ENCODE results near the gene TRAPPC2L.

The TRAPPC2L gene

DNA sequence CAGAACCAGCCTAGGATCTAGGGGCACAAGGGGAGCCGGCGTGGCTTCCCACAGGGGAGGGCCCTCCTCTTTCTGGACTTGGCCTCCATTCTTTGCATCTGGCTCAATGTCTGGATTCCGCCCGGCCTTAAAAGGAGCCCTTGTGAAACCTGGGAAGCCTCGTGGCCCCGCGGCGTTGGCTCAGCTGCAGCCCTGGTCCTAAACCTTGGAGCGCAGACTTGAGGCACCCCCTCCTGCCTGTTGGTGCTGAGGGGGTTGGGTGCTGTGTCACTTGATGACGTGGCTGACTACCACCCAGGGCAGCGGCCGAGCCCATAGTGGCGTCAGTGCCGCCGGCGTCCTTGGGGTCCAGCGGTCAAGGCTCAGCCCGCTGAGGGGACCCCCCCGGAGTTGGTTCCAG lies 4.4 kb downstream of the TRAPPC2L start:
- ATAC-seq = no peak
- DNase-seq = no peak

DNA sequence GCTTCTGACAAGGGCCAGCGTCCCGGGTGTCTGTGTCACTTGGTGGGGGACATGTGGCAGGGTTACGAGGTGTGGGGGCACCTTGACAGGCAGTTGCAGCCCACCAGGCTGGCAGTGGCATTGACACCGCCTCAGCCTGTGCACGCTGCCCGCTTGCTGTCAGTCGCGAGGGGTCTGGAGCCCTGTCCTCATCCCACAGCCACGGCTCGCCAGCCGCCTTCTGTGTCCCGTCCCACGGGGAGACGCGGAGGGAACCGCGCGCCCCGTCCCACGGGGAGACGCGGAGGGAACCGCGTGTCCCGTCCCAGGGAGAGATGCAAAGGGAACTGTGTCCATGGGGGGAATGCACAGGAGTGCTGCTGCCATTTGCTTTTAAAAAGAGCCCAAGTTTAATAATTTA lies 6.0 kb downstream of the TRAPPC2L start:
- ATAC-seq (no peak), DNase-seq (no peak)

DNA sequence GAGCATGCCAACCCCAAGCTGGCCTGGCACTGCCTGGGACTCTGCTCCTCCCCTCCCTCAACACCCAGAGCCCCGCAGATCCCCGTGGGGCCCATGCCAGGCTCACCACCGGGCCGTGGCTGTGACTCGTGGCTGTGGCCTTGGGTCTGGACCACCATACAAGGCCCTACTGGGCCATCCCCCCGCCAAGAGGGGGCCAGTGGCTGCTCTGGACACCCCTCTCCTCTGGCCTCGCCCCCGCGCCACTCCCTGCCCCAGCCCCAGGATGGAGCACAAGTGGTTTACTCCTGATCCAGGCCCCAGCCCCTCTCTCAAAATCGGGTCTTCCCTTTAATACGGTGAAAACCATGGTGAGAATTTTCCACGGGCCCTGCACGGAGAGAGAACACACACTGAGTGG lies 6.5 kb downstream of the TRAPPC2L start:
- ATAC-seq (no peak), DNase-seq (no peak)

DNA sequence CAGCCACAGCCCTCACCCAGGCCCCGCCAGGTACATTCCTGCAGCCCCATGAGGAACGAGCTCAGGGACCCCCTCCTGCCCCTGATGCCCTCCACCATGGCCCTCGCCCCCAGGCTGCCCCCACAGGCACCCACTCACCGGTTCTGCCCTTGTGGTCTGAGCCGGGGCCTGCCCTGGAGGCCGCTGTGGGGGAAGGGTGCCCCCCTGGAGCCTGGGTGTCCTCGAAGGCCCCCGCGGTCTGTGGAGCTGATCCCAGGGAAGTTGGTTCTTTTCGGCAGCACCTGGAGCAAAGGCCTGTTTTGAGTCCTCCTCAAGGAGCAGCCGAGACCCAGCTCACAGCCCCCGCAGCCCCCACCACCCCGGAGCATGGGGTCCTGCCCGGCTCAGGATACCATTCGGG lies 7.2 kb downstream of the TRAPPC2L start:
- no peak for ATAC-seq
- no peak for DNase-seq

DNA sequence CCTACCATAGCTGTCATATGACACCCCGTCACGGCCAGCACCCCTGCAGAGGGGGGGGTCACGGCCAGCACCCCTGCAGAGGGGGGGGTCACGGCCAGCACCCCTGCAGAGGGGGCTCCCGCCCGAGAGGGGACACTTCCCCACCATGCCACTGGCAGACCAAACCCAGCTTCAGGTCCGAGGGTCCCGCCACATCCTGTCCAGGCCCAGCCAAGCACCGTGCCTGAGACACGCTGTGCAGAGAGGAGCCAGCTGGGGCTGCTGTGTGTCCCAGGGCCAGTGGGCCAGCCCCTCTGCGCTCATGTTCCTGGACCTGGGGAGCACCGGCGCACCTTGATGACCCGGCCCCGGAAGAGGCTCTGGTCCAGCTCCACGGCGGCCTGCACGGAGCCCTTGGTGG lies 7.6 kb downstream of the TRAPPC2L start:
- DNase-seq (no peak), ATAC-seq (no peak)

DNA sequence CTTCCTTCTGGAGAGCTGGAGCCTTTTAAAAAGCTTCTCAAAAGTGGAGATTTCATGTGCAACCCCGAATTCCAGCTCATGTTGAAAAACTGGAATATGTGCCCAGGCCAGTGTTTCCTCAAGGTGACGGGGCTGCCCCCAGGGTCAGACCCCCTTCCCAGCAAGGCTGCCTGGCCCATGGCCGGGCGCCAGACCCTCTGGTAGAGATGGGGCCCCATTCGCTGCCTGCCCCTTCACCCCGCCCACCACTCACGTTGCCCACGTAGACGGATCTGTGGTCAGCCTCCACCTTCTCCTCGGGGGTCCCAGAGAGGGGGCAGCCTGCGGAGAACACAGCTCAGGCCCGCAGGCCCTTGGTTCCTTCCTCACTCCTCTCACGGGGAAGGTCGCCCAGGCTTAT lies 8.4 kb downstream of the TRAPPC2L start:
- ATAC-seq = no peak
- DNase-seq = no peak

DNA sequence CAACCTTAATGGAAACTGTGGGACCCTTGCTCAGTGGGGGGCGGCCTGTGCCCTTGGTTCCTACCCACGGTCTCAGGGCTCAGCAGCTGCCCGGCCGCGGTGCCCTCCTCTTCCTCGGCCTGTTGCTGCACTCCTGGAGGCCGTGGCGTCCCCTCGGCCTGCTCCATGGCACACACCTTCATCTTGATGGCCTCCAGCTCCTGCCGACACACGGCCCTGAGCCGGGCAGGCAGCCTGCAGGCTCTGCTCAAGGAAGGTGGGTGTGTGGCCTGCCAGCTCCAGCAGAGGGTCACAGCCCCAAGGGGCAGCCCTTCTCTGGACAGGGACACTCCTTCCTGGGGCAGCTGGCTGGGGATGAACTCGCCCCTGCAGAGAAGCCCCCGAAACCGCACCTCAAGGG lies 8.8 kb downstream of the TRAPPC2L start:
- DNase-seq (no peak), ATAC-seq (no peak)

DNA sequence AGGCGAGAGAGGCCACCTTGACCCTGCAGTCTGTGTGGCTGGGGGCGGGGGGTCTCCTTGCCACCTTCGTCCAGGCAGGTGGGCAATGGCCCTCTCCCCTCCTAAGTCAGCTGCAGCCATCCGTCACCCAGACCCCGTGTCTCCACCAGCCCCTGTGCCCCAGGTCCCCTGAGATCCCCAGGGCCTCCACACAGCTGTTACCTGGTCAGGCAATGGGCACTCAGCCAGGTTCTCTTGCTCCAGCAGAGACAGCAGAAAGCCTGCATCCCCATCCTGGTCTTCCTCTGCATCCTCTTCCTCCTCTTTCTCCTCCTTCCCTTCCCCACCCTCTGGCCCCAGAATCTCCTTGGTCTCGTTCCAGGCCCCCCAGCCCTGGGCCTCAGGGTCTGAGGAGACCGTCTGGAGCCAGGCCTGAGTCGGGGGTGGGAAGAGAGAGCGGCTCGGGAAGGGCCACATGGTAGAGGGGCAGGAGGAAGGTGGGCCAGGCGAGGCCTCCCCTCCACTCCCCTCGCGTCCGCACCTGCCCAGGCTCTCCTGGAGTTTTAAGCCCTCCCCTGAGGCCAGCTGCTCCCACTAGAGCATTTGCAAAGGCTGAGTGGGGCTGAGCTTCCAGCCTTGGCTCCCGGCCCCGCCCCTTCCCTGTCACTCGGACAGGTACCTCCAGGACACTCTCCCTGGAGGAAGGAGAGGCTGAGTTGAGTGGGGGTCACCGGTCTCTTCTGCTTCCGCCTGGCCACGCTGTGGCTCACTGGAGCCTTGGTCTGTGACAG lies 9.4 kb downstream of the TRAPPC2L start, which contains the start of gene PABPN1L:
TSS of gene PABPN1L (minus strand) at position 510 of the 770 bp plus-strand sequence. CDS start at position 456, 54 bp downstream.
- ATAC-seq = no peak
- no peak for DNase-seq

DNA sequence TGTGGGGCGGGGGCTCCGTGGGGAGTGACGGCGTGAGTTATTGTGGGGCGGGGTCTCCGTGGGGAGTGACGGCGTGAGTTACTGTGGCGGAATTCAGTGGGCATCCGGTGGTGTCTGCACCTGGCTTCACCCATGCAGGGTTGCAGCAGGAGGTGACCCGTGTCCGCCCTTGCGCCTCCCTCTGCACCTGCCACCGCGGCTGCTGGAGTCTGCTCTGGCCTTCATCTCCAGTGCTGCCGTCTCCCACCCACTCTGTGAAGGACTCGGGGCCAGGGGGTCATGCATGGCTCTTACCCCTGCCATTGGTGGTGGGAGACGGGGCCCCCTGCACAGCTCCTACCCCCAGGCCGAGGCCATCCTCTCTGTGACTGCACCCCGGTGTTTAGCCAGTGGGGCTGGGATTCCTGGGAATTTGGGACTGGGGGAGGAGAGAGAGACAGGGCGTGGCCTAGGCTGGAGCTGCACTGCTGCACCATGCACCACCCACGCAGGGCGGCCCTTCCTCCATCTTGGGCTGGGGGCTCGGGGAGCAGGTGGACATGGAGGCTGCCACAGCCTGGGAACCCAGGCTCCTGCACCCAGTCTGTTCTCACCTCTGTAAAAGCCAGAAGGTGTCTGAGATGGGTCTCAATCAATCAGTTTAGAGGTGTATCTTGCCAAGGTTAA lies 10.8 kb downstream of the TRAPPC2L start:
- no peak for ATAC-seq

DNA sequence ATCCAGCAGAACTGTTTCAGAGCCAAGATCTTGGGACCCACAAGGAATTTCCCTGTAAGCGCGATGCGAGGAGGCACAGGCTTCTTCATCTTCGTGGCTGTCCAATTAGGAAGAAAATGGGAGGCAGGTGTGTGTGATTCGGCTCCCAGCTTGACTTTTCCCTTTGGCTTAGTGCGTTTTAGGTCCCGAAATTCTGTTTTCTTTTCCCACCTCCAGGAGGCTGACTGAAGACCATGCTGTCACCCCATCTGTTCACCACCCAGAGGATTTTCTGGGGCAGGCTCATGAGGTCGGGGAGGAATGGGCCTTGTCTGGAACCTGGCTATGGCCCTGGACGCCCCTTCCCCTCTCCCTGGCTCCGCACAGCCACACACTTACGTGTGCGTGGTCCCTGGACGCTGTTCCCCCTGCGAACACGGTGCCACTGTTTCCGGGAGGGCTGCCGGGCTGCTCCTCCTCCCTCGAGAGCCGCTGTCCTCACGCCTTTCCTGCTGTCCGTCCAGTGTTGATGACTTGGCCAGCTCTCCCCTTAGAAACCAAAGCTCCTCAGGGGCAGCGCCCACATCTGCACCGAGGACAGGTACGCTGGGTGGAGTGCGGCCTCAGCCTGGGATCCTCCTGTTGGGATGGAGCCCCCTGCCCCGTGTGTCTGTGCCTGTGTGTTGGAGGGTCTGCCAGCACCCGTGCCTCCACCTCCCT lies 12.2 kb downstream of the TRAPPC2L start:
- ATAC-seq (no peak), DNase-seq (no peak)

More for the DNA sequence above, 10.8 kb downstream of the TRAPPC2L start:
- DNase-seq = no peak

DNA sequence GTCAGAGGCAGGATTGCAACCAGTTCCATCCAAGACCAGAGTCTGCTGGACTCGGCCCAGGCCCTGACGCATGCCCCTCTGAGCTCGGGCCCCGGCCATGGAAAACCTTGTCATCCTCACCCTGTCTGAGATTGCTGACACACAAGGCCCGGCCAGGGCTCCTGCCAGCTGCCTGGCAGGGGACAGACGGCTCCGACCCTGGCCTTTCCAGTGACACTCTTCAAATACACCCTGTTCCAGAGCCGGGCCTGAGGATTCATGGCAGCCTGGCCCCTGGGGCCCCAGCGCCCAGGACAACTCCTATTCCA lies 12.7 kb downstream of the TRAPPC2L start:
- no peak for DNase-seq
- no peak for ATAC-seq

DNA sequence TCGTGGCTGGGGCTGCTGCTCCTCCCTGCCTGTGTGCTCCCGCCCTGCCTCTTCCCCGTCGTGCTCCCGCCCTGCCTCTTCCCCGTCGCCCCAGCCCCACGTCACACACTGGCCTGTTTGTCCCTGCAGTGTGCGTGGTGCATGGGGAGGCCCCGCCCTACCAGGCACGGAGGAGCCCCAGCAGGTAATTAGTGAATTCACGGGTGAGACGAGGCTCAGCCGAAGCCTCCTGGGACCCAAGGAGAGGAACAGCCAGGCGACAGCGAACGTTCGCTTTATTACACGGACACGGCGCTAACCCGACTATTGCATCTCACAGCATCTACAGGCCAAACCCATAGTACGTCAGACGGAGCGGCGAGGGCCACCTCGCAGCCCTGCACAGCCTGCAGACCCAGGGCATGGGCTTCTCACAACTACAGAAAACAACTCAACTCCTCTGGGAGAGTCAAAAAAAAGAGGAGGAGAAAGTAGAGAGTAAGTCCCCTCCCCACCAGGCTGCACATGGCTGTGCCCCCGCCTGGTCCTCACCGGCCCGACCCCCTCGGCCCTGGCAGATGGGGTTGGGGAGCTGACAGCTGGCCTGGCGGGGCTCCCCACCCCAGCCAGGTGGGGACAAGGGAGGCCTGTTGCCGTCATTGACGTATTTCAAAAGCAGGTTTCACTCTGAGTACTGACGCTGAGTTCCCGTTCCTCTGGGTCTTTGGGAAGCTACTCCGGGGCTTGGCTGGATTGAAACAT lies 13.9 kb downstream of the TRAPPC2L start:
- ATAC-seq = no peak
- no peak for DNase-seq

DNA sequence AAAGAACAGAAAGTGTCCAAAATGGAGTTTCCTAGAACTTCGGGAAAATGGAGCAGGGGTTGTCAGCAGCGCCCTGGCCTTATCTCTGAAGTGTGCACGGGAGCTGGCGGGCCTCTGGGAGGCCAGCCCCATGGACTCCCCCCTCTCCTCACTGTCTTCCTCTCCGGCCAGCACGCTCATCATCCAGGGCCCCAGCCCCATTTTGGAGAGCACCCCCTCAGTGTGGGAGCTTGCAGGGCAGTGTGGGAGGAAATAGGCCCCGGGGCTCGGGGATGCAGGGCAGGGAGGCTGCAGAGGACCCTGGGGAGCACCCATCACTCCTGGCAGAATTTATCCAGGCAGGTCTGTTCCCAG lies 14.4 kb downstream of the TRAPPC2L start:
- ATAC-seq = no peak

DNA sequence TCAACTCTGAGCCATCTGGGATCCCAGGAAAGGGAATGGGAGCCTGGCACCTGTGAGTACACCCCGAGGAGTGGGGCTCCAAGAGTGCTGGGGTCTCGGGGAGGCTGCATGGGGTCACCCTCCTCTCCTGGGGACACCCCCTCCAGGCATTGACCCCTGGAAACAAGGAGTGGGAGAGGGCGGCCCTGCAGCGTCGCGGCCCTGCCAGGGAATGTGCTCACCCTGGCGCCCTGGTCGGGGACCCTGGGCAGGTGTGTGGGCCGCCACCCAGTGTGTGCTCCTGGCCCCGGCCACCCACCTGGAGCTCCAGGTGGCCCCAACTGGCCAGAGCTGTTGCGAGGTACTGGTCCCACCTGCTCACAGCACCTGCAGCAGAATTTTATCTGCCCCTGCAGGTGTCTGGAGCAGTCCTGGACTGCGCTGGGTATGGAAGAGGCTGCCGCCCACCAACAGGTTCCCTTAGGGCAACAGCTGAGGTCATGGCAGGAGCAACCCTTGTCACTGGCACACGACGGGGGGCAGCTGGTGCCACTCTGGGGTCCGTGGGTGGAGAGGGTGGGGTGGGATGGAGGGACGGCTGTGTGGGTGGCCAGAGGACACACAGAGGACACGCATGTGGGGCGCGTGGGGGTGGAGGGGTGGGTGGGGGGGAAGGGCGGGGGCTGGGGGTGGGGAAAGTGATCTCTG lies 14.9 kb downstream of the TRAPPC2L start:
- no peak for ATAC-seq
- no peak for DNase-seq

More for the DNA sequence above, 14.4 kb downstream of the TRAPPC2L start:
- no peak for DNase-seq

DNA sequence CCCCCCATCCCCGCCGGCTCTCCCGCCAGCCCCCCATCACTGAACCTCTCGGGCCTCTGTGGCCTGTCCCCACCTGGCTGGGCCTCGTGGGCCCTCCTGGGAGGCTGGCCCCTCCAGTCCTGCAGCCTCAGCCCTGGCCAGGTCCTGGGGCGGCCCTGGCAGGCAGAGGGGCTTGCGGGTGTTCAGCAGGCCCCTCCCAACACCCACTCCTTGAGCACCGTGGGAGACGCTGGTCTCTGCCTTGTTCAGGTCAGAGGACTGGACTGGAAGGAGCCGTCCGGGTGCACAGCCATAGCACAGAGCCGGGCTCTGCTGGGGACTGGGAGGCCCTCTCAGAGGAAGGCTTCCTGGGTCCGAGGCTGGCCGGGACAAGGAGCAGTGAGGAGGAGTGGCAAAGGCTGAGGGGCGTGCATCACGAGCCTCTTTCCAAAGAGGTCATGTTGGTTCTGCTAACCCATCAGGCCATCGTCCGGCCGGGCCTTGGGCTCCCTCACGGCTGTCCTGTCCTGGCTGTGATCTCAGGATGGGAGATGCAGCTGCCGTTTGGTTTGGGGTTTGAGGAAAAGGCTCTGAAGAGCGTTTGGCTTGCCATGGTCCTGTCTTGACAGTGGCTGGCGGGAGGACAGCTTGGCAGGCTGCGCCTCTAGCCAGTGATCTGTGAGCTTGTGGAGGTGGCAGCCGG lies 15.9 kb downstream of the TRAPPC2L start:
- DNase-seq = no peak
- ATAC-seq = no peak

DNA sequence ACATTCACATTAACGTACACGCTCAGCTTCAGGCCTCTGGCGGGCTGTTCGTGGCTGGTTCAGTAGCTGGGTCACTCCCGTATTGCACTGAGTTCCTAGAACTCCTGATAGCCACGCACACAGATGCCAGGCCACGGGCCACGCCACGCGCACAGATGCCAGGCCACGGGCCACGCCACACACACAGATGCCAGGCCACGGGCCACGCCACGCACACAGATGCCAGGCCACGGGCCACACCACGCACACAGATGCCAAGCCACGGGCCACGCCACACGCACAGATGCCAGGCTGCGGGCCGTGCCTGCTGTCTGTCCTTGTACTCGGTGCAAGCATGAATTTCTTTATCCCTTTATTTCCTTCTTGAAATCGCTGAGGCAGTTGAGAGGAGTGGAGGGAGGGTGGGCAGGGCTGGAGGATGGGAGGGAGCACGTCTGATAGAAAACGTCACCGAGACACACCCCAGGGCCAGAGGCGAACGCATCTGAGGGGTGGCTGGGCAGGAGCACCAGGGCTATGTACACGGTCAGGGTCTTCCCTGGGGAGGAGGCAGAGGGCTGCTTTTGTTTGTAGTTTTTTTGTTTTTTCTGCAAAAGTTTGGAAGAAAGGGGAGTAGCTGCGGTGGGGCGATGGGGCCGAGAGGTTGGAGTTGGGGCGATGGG lies 18.1 kb downstream of the TRAPPC2L start:
- no peak for DNase-seq
- ATAC-seq = no peak

DNA sequence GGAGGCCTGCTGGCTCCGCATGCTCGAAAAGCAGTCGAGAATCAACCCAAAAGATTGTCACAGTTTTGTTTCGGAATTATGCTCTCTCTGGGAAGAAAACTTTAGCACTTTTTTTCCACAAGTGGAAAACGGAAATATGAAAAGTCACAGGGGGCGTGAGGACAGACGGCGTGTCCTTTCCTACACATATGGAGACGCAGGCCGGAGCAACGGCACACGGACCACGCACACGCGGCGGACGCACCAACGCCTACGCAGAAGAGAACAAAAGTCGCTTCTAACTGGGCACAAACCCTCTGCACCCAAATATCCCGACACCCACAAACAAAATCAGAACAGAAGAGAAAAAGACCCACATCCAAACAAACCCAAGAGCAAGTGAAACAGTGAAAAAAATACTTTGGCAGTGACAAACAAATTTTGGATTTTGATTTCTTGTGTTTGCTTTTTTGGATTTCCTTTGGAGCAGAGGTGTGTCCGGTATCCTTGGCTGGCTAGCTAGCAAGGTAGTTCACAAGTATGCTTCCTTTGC lies 18.8 kb downstream of the TRAPPC2L start:
- ATAC-seq = no peak
- DNase-seq = no peak

DNA sequence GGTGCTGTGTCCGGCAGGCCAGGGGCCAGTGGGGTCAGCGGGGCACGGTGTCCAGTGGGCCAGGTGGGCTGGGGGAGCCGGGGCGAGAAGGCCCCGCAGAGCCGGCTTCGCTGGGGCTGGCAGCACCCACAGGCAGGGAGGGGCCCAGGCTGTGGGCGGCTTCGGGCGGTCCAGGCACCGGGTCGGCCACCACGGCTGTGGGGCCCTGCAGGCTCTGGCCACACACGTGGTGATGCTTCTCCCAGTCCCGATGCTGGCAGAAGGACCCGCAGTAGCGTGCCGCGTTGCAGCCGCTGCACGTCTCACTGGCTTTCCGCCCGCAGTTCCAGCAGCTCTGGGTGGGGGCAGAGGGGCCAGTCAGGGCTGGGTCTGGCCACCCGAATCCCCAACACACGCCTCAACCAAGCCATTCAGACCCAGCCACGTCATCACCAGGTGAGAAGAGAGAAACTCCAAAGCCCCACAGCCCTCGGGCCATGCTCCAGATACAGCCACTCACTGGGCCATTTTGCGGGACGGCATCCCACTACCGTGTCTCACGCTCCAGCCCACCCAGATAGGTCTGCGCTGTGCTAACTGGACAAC lies 20.1 kb downstream of the TRAPPC2L start:
- no peak for DNase-seq
- no peak for ATAC-seq

DNA sequence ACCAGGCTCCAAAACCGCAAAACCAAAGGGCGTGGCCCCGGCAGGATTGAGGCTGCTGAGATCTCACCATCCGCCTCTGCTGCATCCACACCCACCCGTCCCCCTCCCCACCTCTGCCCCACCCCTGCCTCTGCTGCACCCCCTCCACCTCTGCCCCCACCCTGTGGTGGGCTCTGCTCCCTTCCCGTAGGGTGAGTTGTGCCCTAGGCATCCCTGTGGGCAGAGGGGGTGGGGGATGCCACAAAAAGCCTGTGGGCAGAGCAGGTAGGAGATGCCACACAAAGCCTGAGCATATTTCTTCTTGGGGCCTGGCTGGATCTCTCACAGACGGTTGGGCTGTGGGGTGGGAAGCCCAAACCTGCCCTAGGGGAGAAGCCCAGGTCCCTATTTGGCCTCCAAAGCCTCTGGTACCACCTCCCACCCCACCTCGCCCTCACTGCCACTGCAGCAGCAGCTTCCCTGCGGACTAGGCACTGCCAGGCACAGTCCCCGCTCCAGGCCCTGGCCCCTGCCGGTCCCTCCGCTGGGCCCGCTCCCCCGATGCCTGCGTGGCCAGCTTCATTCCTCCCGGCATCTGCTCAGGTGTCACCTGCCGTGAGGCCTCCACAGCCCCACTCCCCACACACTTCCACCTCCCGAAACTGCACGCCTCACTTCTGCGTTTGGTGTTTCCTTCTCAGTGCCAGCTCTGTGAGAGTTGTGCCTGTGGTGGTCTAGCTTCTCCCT lies 20.8 kb downstream of the TRAPPC2L start:
- no peak for DNase-seq
- no peak for ATAC-seq

DNA sequence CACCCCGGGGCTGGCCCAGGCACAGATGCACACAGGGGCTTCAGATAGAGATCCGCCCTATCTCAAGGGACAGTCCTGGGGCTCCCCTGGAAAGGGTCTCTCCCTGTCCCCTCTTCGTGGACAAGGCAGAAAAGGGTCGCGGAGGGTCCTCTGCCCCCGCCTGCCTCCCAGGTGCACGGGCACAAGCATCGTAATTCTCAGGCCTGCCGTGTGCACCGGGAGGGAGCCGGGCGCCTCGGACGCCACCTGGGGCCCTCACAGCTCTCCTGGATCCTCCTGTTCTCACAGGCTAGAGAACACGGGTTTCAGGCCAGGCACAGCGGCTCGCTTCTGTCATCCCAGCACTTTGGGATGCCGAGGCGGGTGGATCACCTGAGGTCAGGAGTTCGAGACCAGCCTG lies 21.4 kb downstream of the TRAPPC2L start:
- DNase-seq = no peak
- ATAC-seq = no peak

All from stimulated activated naive CD8-positive, alpha-beta T cell treated with anti-CD3 and anti-CD28 coated beads, Interleukin-15, Interleukin-2, amounts not matched to agents 100 U/mL and 50 U/mL, for 24 hours (primary cell).